Measurements from ENCODE around the gene AP2M1. TPM values are rescaled to one million over a fixed set of nuclear protein-coding genes. Genes with fewer than 3 reads are reported as not detected.

AP2M1 gene
- polyA plus RNA-seq, 1 donor (not counting 4 experiments of a cell fraction or from before 2014, with no cell fraction given), result 431 TPM

DNA sequence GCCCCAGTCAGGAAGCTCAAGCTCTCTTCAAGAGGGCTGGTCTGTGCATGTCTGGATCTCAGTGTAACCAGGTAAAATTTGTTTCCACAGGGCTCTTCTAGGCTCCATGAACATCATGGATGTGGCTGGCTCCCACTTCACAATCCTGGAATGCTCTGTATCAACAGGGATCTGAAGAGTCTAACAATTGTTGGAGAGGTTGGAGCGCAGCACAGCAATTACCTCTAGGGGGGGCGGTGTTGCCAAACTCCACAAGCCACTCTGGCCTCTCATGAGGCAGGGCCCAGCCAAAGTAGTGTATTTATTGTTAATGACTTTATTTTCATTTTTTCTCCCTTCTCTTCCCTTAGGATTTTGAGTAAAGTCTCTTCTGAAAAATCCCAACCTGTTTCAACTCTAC, 45.6 kb upstream of the AP2M1 start:
- TF ChIP-seq, protein P1, sequence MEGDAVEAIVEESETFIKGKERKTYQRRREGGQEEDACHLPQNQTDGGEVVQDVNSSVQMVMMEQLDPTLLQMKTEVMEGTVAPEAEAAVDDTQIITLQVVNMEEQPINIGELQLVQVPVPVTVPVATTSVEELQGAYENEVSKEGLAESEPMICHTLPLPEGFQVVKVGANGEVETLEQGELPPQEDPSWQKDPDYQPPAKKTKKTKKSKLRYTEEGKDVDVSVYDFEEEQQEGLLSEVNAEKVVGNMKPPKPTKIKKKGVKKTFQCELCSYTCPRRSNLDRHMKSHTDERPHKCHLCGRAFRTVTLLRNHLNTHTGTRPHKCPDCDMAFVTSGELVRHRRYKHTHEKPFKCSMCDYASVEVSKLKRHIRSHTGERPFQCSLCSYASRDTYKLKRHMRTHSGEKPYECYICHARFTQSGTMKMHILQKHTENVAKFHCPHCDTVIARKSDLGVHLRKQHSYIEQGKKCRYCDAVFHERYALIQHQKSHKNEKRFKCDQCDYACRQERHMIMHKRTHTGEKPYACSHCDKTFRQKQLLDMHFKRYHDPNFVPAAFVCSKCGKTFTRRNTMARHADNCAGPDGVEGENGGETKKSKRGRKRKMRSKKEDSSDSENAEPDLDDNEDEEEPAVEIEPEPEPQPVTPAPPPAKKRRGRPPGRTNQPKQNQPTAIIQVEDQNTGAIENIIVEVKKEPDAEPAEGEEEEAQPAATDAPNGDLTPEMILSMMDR (optimal IDR thresholded peaks at IDR 0.05 in 1 of 3, IDR thresholded peaks at IDR 0.05 in 1 of 3, conservative IDR thresholded peaks at IDR 0.05 in 1 of 3; ENCODE audit: extremely low read depth in 1 of 3, insufficient read depth in 2 of 3, low read length in 3 of 3), result peak; percentile 40 to 58 (median 52)
- TF ChIP-seq EZH2 (IDR thresholded peaks at IDR 0.05; ENCODE audit: low read length), result no peak
- peak overlapping the region; percentile 58 for H2AFZ ChIP-seq (ENCODE audit: control insufficient read depth, low read length)
- FAIRE-seq (no peak), DNase-seq (ENCODE audit: low read depth, low spot score) (no peak)
- no peak overlapping the region for H3K9ac ChIP-seq (ENCODE audit: control insufficient read depth, extremely low read depth, insufficient read depth, low read length)
- no peaks in the 10 kb centered on the region for H3K36me3 ChIP-seq (ENCODE audit: control insufficient read depth in 2 of 2, extremely low read depth in 1 of 2, insufficient read depth in 2 of 2, low read length in 2 of 2)
- H4K20me1 ChIP-seq (ENCODE audit: control insufficient read depth, extremely low read depth, insufficient read depth, low read length), result no peaks in the 10 kb centered on the region
- H3K9me3 ChIP-seq (ENCODE audit: control insufficient read depth, low read depth, low read length), result no peaks in the 10 kb centered on the region
- H3K27me3 ChIP-seq (ENCODE audit: control insufficient read depth, extremely low read depth, insufficient read depth, low read length), result no peaks in the 10 kb centered on the region
- H3K9me1 ChIP-seq (ENCODE audit: control insufficient read depth, extremely low read depth, insufficient read depth, low read length), result no peaks in the 10 kb centered on the region
- no peaks in the 10 kb centered on the region for H3K79me2 ChIP-seq (ENCODE audit: control insufficient read depth, insufficient read depth, low read length)
- peaks cover 5% of the 10 kb centered on the region for H3K4me1 ChIP-seq (ENCODE audit: control insufficient read depth, extremely low read depth, insufficient read depth, low read length)
- H3K4me3 ChIP-seq (ENCODE audit: control insufficient read depth in 2 of 3, extremely low read depth in 1 of 3, insufficient read depth in 2 of 3, low read depth in 1 of 3, low read length in 3 of 3), result no peak overlapping the region
- H3K4me2 ChIP-seq (ENCODE audit: control insufficient read depth, extremely low read depth, insufficient read depth, low read depth, low read length), result no peak overlapping the region
- H3K27ac ChIP-seq (ENCODE audit: control insufficient read depth, insufficient read depth, low read length), result no peak overlapping the region
- dilution Hi-C loops (cut with MboI; ENCODE audit: extremely low pct_ligation_motif_present, low sequenced_read_pairs), result no loop called here

DNA sequence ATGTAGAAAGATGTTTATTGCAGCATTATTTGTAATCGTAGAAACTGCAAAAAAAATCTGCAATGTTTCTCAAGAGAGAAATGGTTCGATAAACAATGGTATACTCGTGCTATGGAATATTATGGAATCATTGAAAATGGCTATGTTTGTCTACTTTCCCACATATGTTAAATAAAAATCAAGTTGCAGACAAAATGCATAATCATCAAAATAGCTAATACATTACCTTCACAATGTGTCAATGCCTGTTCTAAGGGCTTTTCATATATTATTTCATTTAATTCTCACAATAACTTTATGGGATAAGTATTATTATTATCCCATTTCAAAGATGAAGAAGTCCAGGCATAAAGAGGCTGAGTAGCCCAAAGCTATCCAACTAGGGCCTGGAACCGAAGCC, 41.7 kb upstream of the AP2M1 start:
- no peak overlapping the region for H3K4me3 ChIP-seq (ENCODE audit: control insufficient read depth in 2 of 3, extremely low read depth in 1 of 3, insufficient read depth in 2 of 3, low read depth in 1 of 3, low read length in 3 of 3)
- H4K20me1 ChIP-seq (ENCODE audit: control insufficient read depth, extremely low read depth, insufficient read depth, low read length), result no peaks in the 10 kb centered on the region
- no peak overlapping the region for H3K27ac ChIP-seq (ENCODE audit: control insufficient read depth, insufficient read depth, low read length)
- H2AFZ ChIP-seq (ENCODE audit: control insufficient read depth, low read length), result no peak overlapping the region
- no peaks in the 10 kb centered on the region for H3K9me1 ChIP-seq (ENCODE audit: control insufficient read depth, extremely low read depth, insufficient read depth, low read length)
- no peaks in the 10 kb centered on the region for H3K9me3 ChIP-seq (ENCODE audit: control insufficient read depth, low read depth, low read length)
- no peak overlapping the region for H3K4me2 ChIP-seq (ENCODE audit: control insufficient read depth, extremely low read depth, insufficient read depth, low read depth, low read length)
- TF ChIP-seq EZH2 (IDR thresholded peaks at IDR 0.05; ENCODE audit: low read length), result no peak
- TF ChIP-seq, protein P1 (optimal IDR thresholded peaks at IDR 0.05 in 1 of 3, IDR thresholded peaks at IDR 0.05 in 1 of 3, conservative IDR thresholded peaks at IDR 0.05 in 1 of 3; ENCODE audit: extremely low read depth in 1 of 3, insufficient read depth in 2 of 3, low read length in 3 of 3), result no peak
- peaks cover 17% of the 10 kb centered on the region for H3K4me1 ChIP-seq (ENCODE audit: control insufficient read depth, extremely low read depth, insufficient read depth, low read length)
- H3K27me3 ChIP-seq (ENCODE audit: control insufficient read depth, extremely low read depth, insufficient read depth, low read length), result no peaks in the 10 kb centered on the region
- peaks cover 31% of the 10 kb centered on the region for H3K79me2 ChIP-seq (ENCODE audit: control insufficient read depth, insufficient read depth, low read length)
- H3K9ac ChIP-seq (ENCODE audit: control insufficient read depth, extremely low read depth, insufficient read depth, low read length), result no peak overlapping the region
- DNase-seq (ENCODE audit: low read depth, low spot score), result no peak
- FAIRE-seq, result no peak
- dilution Hi-C loops (cut with MboI; ENCODE audit: extremely low pct_ligation_motif_present, low sequenced_read_pairs), result no loop called here
- H3K36me3 ChIP-seq (ENCODE audit: control insufficient read depth in 2 of 2, extremely low read depth in 1 of 2, insufficient read depth in 2 of 2, low read length in 2 of 2), result peaks cover 0 to 1% of the 10 kb centered on the region in 2 experiments
